GM18909 (cell line): ENCODE data around the gene RNF126.
"Not testable (repeated sequence)": the region's sequence is repeated elsewhere in the genome, so short reads cannot be mapped to it uniquely, and the experiment has no call there.

Experiments used
- ATAC-seq: cut with Tn5 transposase; IDR thresholded peaks from one replicate; pipeline ENCODE4 v1.9.1; 2021; ENCODE audit warnings: mild to moderate bottlenecking; ENCODE audit not compliant: unreplicated experiment, poor library complexity

The RNF126 gene

GRCh38 chr19:616062-616700, 46.8 kb downstream of the RNF126 start:
- ATAC-seq: no peak

DNA sequence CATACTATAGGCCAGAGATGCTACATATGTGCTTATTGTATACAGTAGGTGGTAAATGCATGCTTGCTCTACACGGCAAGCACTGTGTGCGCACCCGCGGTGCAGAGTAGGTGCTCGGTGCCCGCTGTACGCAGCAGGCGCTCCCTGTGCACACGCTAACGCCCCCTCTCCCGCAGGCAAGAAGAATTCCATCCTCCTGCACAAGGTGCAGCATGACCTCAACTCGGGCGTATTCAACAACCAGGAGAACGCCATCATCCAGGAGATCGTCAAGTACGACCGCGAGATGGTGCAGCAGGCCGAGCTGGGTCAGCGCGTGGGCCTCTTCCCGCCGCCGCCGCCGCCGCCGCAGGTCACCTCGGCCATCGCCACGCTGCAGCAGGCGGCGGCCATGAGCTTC, 47.4 kb downstream of the RNF126 start:
- no peak for ATAC-seq

GRCh38 chr19:613732-614567, 49.1 kb downstream of the RNF126 start:
- ATAC-seq: no peak

- no peak for ATAC-seq
These were observed 50.1 kb downstream of the RNF126 start for GRCh38 chr19:612941-613340.

GRCh38 chr19:611481-611868, 51.5 kb downstream of the RNF126 start:
- no peak for ATAC-seq

- no peak for ATAC-seq
These were observed 52.1 kb downstream of the RNF126 start for GRCh38 chr19:610801-611480.

DNA sequence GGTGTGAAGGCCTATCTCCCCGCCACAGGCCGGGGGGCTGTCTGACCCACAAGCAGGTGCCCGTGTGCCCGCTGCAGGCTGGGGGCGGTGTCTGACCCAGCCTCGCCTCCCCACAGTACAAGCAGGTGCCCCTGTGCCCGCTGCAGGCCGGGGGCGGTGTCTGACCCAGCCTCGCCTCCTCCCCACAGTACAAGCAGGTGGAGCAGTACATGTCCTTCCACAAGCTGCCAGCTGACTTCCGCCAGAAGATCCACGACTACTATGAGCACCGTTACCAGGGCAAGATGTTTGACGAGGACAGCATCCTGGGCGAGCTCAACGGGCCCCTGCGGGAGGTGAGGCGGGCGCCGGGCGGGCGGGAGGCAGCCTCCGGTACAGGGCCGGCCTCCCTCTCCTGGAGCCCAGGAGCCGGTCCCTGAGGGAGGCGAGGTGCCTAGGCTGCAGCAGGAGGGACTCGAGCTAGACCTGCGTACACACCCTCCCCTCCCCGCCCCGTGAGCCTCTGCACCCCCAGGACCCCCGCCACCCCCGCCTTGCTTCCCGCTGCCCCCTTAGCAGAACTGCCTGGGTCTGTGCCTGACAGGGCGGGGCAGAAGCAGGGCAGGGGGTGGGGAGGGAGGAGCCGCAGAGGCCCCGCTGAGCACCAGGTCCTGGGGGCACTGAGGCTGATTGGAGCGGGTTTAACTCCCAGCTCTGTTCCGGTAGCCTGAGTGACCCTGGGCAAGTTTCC, 52.8 kb downstream of the RNF126 start:
- no peak for ATAC-seq

- ATAC-seq: no peak
These were observed 54.0 kb downstream of the RNF126 start for GRCh38 chr19:609004-609346.

DNA sequence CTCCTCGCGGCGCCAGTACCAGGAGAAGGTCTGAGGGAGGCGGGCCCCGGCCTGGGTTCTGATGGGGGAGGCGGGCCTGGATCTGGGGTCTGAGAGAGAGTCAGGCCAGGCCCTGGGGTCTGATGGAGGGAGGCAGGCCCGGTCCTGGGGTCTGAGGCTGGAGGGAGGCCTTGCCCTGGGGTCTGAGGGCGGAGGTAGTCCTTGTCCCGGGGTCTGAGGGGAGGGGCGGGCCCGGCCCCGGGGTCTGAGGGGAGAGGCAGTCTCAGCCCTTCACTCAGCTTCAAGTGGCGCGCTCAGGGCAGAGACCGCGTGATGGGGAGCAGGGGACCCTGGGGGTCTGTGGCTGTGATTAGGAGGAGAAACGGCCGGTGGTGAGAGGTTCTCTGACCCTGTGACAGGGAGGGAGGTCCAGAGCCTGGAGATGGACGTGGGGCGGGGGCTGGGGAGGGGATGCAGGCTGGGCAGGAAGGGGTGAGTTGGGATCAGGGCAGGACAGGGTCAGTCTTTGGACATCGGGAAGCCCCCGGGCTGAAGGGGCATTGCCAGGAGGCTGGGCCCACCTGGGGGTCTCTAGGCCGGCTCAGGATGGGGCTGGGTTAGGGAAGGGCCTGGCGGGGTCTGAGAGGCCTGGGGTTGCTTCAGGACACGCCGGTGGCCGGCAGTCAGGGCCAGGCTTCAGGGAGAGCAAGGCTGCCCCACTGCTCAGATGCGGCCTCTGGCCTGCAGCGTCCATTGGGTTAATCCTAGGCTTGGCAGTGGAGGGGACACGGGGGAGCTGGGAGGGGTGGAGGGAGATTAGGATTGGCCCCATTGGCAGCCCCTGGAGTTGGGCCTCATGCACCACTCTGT, 54.6 kb downstream of the RNF126 start:
- ATAC-seq: no peak

DNA sequence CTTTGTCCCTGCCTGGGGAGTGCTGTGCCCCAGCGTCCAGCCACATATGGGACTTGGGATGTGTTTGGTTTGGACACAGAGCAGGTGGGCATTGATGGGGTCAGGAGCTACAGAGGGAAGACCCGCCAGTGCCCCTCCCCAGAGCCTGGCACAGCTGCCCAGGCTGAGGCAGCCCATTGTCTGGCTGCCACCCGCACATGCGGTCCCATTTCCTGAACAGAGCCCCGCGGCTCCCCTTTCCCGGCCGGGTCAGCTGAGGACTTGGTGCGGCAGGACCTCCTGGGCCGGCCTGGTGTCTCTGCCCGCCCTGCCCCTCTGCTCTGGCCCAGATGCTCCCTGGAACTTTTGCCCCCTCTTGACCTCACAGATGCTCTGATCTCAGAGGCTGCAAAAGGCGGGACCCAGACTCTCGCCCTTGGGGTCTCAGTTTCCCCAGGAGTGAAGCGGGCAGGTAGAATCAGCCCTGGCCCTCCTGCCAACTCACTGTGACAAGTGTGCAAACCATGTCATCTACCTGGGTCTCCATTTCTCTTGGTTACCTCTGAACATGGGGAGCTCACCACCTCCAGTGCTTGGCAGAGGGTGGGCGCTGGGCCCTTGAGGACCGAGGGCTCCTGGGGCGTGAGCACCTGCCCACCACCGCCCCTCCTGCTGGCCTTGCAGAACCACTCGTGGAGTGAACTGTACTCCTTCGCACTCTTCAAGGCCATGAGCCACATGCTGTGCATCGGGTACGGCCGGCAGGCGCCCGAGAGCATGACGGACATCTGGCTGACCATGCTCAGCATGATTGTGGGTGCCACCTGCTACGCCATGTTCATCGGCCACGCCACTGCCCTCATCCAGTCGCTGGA, 55.5 kb downstream of the RNF126 start:
- no peak for ATAC-seq

GRCh38 chr19:605061-605971, 57.7 kb downstream of the RNF126 start:
- not testable (repeated sequence) for ATAC-seq

DNA sequence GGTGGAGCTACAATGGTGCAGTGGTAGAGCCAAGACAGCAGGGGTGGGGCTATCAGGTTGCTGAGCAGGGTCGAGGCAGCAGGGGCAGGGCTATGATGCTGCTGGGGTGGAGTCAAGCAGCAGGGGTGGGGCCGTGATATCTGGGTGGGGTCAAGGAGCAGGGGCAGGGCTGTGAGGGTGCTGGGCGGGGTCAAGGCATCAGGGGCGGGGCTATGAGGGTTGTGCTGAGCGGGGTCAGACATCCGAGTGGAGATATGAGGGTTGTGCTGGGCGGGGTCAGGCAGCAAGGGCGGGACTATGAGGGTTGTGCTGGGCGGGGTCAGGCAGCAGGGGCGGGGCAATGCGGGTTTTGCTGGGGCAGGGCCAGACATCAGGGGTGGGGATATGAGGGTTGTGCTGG, 58.7 kb downstream of the RNF126 start:
- ATAC-seq: no peak

- ATAC-seq: not testable (repeated sequence)
These were observed 59.2 kb downstream of the RNF126 start for GRCh38 chr19:603779-604178.

- not testable (repeated sequence) for ATAC-seq
These were observed 59.7 kb downstream of the RNF126 start for GRCh38 chr19:603302-603639.

DNA sequence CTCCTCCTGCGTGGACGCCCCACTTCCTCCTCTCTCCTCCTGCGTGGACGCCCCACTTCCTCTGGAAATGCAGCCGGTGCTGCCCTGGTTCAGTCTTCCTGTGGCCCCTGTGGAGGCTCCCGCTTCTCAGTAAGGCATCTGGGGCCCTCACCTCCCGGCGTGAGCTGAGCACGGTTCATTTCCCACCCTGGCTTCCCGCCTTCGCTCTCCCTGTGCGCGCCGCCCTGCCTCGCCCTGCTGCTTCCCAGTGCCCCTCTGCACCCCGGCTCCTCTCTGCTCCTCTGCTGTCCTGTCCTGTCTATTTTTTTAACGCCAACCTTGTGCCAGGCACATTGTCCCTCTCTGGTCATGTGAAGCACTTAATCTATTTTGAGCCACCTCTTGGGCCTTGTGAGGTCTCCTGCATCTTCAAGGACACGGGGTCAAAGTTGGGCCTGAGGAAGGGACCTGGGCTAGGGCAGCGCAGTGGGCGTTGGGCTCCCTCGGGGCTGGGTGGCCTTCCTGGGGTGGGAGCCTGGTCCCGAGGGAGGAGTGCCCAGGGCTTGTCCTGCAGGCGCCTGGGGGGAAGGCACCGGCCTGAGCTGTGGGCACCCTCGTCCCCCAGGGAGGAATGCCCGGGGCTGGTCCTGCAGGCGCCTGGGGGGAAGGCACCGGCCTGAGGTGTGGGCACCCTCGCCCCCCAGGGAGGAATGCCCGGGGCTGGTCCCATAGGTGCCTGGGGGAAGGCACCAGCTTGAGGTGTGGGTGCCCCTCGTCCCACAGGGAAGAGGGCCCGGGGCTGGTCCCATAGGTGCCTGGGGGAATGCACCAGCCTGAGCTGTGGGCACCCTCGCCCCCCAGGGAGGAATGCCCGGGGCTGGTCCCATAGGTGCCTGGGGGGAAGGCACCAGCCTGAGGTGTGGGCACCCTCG, 60.4 kb downstream of the RNF126 start:
- ATAC-seq: no peak

DNA sequence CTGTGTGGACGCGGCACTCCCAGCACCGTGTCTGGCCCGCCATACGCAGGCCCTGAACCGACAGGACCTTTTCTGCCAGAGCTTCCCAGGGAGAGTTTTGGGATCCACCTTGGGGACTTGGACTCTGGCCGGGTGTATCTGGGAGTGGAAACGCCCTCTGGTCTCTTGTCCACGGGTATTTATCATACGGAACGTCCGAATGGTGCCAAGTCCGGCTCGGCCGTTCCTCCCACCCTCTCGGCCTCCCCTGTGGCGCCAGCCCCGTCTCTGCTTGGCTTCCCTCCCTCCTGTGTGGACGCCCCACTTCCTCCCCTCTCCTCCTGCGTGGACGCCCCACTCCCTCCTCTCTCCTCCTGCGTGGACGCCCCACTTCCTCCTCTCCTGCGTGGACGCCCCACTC, 61.2 kb downstream of the RNF126 start:
- no peak for ATAC-seq

DNA sequence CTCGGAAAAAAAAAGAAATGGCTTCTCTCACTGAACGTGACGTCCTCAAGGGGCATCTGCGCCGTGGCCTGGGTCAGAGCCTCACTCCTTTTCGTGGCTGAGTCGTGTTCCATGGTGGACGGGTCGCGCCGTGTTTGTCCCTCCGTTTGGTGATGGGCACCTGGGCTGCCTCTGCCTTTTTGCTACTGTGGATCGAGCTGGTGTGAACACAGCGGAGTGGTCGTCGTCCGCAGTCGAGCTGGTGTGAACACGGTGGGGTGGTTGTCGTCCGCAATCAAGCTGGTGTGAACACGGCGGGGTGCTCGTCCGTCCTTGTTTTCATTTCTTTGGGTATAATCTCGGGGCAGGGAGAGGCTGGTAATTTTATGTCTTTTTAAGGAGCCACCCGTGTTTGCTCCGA, 61.7 kb downstream of the RNF126 start:
- ATAC-seq: no peak
